HuH-7.5 (cell line): ENCODE results near the gene EML1.

Experiments used
- DNase-seq: peaks from one replicate; pipeline ENCODE4 v3.0.0; 2011; ENCODE audit warnings: low spot score

The EML1 gene

GRCh38 chr14:99831303-99831702 is 38.1 kb downstream of the EML1 start:
- no peak for DNase-seq

GRCh38 chr14:99831903-99832685 is 38.9 kb downstream of the EML1 start:
- no peak for DNase-seq

- no peak for DNase-seq
Observed at GRCh38 chr14:99837822-99838221, 44.6 kb downstream of the EML1 start.

- peak; percentile 25 for DNase-seq
Observed at GRCh38 chr14:99838639-99839134, 45.5 kb downstream of the EML1 start.

- DNase-seq: no peak
Observed at GRCh38 chr14:99839696-99840095, 46.5 kb downstream of the EML1 start.

GRCh38 chr14:99840265-99840664 is 47.1 kb downstream of the EML1 start:
- no peak for DNase-seq

- no peak for DNase-seq
Observed at GRCh38 chr14:99840774-99841305, 47.6 kb downstream of the EML1 start.

- DNase-seq: no peak
Observed at GRCh38 chr14:99841436-99842071, 48.3 kb downstream of the EML1 start.

GRCh38 chr14:99842141-99842540 is 48.9 kb downstream of the EML1 start:
- DNase-seq: no peak

GRCh38 chr14:99846808-99847207 is 53.6 kb downstream of the EML1 start:
- no peak for DNase-seq

- no peak for DNase-seq
Observed at GRCh38 chr14:99850709-99851108, 57.5 kb downstream of the EML1 start.

GRCh38 chr14:99852578-99852977 is 59.4 kb downstream of the EML1 start:
- DNase-seq: no peak

- DNase-seq: no peak
Observed at GRCh38 chr14:99853206-99853605, 60.0 kb downstream of the EML1 start.

GRCh38 chr14:99854831-99855230 is 61.6 kb downstream of the EML1 start:
- no peak for DNase-seq

- DNase-seq: no peak
Observed at GRCh38 chr14:99855271-99855670, 62.1 kb downstream of the EML1 start.

- no peak for DNase-seq
Observed at GRCh38 chr14:99857551-99857950, 64.3 kb downstream of the EML1 start.

- no peak for DNase-seq
Observed at GRCh38 chr14:99860219-99860618, 67.0 kb downstream of the EML1 start.

- no peak for DNase-seq
Observed at GRCh38 chr14:99862136-99862535, 68.9 kb downstream of the EML1 start.

- DNase-seq: no peak
Observed at GRCh38 chr14:99863059-99863458, 69.8 kb downstream of the EML1 start.

GRCh38 chr14:99865408-99865807 is 72.2 kb downstream of the EML1 start:
- no peak for DNase-seq

GRCh38 chr14:99870617-99871016 is 77.4 kb downstream of the EML1 start:
- no peak for DNase-seq

GRCh38 chr14:99871771-99872170 is 78.6 kb downstream of the EML1 start:
- no peak for DNase-seq

- no peak for DNase-seq
Observed at GRCh38 chr14:99872786-99873440, 79.7 kb downstream of the EML1 start.
